HG03457 (cell line): ENCODE measurements around the gene LSM5.

Source experiments
- ATAC-seq: cut with Tn5 transposase; IDR thresholded peaks from one replicate; pipeline ENCODE4 v1.9.1; 2021; ENCODE audit warnings: moderate number of reproducible peaks; ENCODE audit not compliant: unreplicated experiment

LSM5 gene

GRCh38 chr7:32462977-32463376, 27.2 kb downstream of the LSM5 start:
- no peak for ATAC-seq

GRCh38 chr7:32462451-32462850, 27.7 kb downstream of the LSM5 start:
- no peak for ATAC-seq

GRCh38 chr7:32461484-32461883, 28.7 kb downstream of the LSM5 start:
- no peak for ATAC-seq

- no peak for ATAC-seq
Measured at GRCh38 chr7:32459788-32460187, 30.4 kb downstream of the LSM5 start.

- ATAC-seq: no peak
Measured at GRCh38 chr7:32458025-32458424, 32.2 kb downstream of the LSM5 start.

- ATAC-seq: no peak
Measured at GRCh38 chr7:32453341-32454011, 36.7 kb downstream of the LSM5 start.

GRCh38 chr7:32447218-32447617, 43.0 kb downstream of the LSM5 start:
- no peak for ATAC-seq

- ATAC-seq: no peak
Measured at GRCh38 chr7:32436146-32436928, 53.8 kb downstream of the LSM5 start.
